KMS-11 (cell line): ENCODE results near the gene AGPAT3.

Experiments used
- H2AFZ ChIP-seq: fragments of 200-600 bp; sonication (generic); 2 replicates; pipeline ENCODE4 v1.6.1; 2016; ENCODE audit warnings: antibody characterized with exemption, mixed run types, low read depth
- H3K27ac ChIP-seq: fragments of 200-600 bp; sonication (generic); 2 replicates; pipeline ENCODE4 v1.6.1; 2016; ENCODE audit warnings: mild to moderate bottlenecking, mixed run types
- H3K27me3 ChIP-seq: fragments of 200-600 bp; sonication (generic); 2 replicates; pipeline ENCODE4 v1.6.1; 2017; ENCODE audit warnings: mild to moderate bottlenecking, low read depth, mixed run types, moderate library complexity; ENCODE audit not compliant: insufficient read depth
- H3K36me3 ChIP-seq: fragments of 200-600 bp; sonication (generic); 2 replicates; pipeline ENCODE4 v1.6.1; 2017; ENCODE audit warnings: mild to moderate bottlenecking, mixed run types; ENCODE audit not compliant: insufficient read depth
- H3K4me1 ChIP-seq: fragments of 200-600 bp; sonication (generic); 2 replicates; pipeline ENCODE4 v1.6.1; 2016; ENCODE audit warnings: mild to moderate bottlenecking, low read depth, mixed run types; ENCODE audit not compliant: poor library complexity, severe bottlenecking
- H3K4me2 ChIP-seq: fragments of 200-600 bp; sonication (generic); 2 replicates; pipeline ENCODE4 v1.7.0; 2016; ENCODE audit warnings: mild to moderate bottlenecking, mixed run types
- H3K4me3 ChIP-seq: fragments of 200-600 bp; sonication (generic); IDR thresholded peaks from 2 replicates; pipeline ENCODE4 v1.6.1; 2017; ENCODE audit warnings: low read depth, low read length, mixed read lengths; ENCODE audit not compliant: insufficient read depth
- H3K79me2 ChIP-seq: fragments of 200-600 bp; sonication (generic); 2 replicates; pipeline ENCODE4 v1.6.1; 2016; ENCODE audit warnings: low read depth, mixed run types; ENCODE audit not compliant: insufficient read depth
- H3K9ac ChIP-seq: fragments of 200-600 bp; sonication (generic); 2 replicates; pipeline ENCODE4 v1.6.1; 2016; ENCODE audit warnings: mild to moderate bottlenecking, mixed run types
- H4K20me1 ChIP-seq: fragments of 200-600 bp; sonication (generic); 2 replicates; pipeline ENCODE4 v1.6.1; 2016; ENCODE audit warnings: mild to moderate bottlenecking, mixed run types; ENCODE audit not compliant: insufficient read depth
- TF ChIP-seq, protein P1 (sequence below): fragments of 200-600 bp; sonication (generic); conservative IDR thresholded peaks from 2 replicates; pipeline ENCODE4 v1.6.1; 2017; ENCODE audit warnings: low read depth, mild to moderate bottlenecking, antibody characterized with exemption, low read length, moderate library complexity, mixed read lengths

AGPAT3 gene

DNA sequence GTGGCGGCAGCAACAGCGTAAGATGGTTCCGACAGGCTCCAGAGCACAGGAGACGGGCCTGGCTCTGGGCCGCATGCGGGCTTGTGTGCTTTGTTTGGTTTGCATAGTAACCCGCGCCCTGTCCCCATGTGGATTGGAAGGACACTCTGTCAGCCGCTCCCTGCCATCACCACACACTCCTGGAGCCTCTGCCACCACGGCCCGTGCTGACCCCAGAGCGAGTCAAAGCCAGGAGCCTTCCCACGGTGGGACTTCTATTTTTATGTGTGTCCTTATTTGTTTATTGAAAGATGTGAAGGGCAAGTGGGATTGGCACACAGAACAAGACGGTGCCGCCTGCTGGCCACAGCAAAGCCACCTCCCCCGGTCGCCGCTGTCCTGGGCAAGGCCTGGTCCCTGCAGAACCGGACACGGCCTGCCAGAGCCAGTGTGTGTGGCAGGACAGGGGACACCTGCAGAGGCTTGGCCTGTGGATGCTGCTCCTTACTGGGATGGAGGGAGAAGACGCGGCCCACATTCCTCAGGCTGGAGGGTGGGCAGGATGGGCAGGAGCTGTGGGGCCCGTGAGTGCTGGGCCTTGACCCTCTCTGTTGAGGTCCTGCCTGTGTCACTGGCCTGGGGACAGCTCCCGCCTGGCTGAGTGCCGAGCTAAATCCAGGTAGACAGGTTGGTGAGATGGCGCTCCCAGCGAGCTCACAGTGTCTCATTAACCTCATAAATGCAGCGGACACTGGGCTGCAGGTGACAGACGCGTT, 64.4 kb downstream of the AGPAT3 start:
- Histone ChIP-seq H2AFZ (no peak overlapping the region), H3K4me3 (no peak overlapping the region), H3K36me3 (no peaks in the 10 kb centered on the region), H3K27ac (no peak overlapping the region), H3K4me2 (no peak overlapping the region), H3K79me2 (peaks cover 19% of the 10 kb centered on the region; the same call in 1 of the 2 replicates), H3K27me3 (no peaks in the 10 kb centered on the region), H4K20me1 (0 out of 2 replicates have a peak, but pooled peaks cover 3% of the 10 kb centered on the region), H3K4me1 (no peaks in the 10 kb centered on the region), H3K9ac (no peak overlapping the region)
- TF ChIP-seq, protein P1, sequence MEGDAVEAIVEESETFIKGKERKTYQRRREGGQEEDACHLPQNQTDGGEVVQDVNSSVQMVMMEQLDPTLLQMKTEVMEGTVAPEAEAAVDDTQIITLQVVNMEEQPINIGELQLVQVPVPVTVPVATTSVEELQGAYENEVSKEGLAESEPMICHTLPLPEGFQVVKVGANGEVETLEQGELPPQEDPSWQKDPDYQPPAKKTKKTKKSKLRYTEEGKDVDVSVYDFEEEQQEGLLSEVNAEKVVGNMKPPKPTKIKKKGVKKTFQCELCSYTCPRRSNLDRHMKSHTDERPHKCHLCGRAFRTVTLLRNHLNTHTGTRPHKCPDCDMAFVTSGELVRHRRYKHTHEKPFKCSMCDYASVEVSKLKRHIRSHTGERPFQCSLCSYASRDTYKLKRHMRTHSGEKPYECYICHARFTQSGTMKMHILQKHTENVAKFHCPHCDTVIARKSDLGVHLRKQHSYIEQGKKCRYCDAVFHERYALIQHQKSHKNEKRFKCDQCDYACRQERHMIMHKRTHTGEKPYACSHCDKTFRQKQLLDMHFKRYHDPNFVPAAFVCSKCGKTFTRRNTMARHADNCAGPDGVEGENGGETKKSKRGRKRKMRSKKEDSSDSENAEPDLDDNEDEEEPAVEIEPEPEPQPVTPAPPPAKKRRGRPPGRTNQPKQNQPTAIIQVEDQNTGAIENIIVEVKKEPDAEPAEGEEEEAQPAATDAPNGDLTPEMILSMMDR, result no peak

DNA sequence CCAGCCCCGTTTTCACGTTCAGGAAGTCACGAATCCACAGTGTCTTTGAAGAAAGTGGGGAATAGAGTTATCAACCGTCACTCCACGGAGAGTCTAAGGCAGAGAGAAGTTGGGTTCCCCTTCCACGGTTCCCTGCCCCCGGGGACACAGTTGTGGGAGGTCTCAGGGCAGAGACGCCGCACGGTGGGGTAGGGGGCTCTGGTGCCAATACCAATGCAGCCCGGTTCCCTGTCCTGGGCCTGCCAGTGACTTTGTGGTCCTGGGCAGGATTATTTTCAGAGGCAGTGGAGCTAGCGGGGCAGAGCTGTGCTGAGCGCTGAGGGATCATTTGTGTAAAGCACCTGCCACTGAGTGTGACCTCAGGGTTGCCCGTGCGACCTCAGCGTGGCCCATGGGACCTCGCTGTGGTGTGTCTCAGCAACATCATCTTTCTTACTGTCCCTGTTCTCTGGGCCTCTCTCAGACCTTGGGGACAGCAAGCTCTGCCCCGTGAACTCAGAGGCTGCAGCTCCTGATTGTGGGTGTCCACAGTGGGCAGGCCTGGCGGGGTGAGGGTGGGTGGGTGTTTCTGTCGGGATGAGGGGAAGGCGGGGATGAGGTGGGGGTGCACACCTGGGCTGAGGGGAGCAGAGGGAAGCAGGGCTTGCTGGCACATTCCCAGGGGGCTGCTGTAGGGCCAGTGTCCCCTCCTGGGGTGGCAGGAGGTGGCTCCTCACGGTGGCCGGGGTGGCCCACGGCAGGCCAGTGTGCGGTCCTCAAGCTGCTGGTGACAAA, 65.2 kb downstream of the AGPAT3 start:
- H3K27me3 ChIP-seq, result no peaks in the 10 kb centered on the region
- H4K20me1 ChIP-seq, result 0 out of 2 replicates have a peak, but pooled peaks cover 3% of the 10 kb centered on the region
- no peak overlapping the region for H3K27ac ChIP-seq
- H3K4me1 ChIP-seq, result no peaks in the 10 kb centered on the region
- H2AFZ ChIP-seq, result no peak overlapping the region
- no peaks in the 10 kb centered on the region for H3K36me3 ChIP-seq
- H3K4me2 ChIP-seq, result no peak overlapping the region
- TF ChIP-seq, protein P1, result no peak
- H3K79me2 ChIP-seq, result peaks cover 19% of the 10 kb centered on the region; the same call in 1 of the 2 replicates
- no peak overlapping the region for H3K9ac ChIP-seq
- no peak overlapping the region for H3K4me3 ChIP-seq

DNA sequence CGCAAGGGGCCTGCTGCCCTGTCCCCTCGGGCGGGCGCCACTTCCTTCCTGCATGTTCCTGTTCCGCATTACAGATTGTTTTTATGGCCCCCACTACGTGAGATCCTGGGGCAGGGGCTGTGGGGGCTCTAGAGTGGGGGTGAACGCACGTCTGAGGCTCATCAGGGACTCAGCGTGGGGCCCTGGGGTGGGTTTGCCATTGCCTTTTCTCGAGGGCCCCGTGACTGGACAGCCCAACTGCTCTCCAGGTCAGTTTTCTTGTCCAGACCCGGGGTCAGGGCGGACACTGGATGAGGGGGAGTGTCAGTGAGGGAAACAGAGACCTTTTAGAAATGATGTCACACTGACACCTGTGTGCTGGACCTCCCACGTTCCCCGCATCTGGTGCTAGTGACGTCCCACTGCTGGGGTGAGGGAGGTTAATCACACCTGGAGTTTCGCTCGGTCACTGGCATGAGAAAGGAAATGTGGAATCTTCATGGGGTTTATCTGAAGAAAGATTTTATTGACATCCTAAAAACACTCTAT, 65.9 kb downstream of the AGPAT3 start:
- no peak overlapping the region for H3K4me3 ChIP-seq
- TF ChIP-seq, protein P1, result no peak
- no peak overlapping the region for H3K27ac ChIP-seq

DNA sequence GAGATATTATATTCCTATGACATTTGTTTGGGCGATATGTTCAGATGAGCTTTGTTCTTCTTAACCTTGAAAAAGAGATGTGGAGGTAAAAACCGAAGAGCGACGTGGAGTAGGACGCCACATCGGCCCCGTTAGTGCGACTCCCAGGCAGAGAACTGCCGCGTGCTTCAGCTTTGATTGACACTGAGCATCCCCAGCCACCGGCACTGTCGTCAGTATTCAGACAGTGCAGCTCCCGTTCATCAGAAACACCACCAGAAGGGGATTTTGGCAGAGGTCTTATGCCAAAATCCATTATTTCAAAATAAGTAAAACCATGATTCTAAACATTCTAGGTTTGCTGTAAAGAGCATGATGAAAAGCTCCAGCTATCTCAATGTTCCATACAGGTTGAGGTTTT, 66.5 kb downstream of the AGPAT3 start:
- Histone ChIP-seq H3K4me3 (no peak overlapping the region), H3K4me2 (no peak overlapping the region), H3K36me3 (no peaks in the 10 kb centered on the region), H4K20me1 (0 out of 2 replicates have a peak, but pooled peaks cover 3% of the 10 kb centered on the region), H3K9ac (no peak overlapping the region), H3K27ac (no peak overlapping the region), H3K79me2 (peaks cover 19% of the 10 kb centered on the region; the same call in 1 of the 2 replicates), H2AFZ (no peak overlapping the region), H3K4me1 (no peaks in the 10 kb centered on the region), H3K27me3 (no peaks in the 10 kb centered on the region)
- TF ChIP-seq, protein P1, result no peak

More for the DNA sequence above, 65.9 kb downstream of the AGPAT3 start:
- Histone ChIP-seq H3K27me3 (no peaks in the 10 kb centered on the region), H3K4me1 (no peaks in the 10 kb centered on the region), H2AFZ (no peak overlapping the region), H3K4me2 (no peak overlapping the region), H3K36me3 (no peaks in the 10 kb centered on the region), H4K20me1 (0 out of 2 replicates have a peak, but pooled peaks cover 3% of the 10 kb centered on the region), H3K9ac (no peak overlapping the region), H3K79me2 (peaks cover 19% of the 10 kb centered on the region; the same call in 1 of the 2 replicates)
